Left ventricle myocardium inferior (tissue), 1 donor: ENCODE measurements around the gene TMEM132D. TPM values are rescaled to one million over a fixed set of nuclear protein-coding genes. Genes with fewer than 3 reads are reported as not detected.

ENCODE experiments used
- DNase-seq: peaks from one replicate; pipeline ENCODE4 v3.0.0-alpha.2; 2020
- H3K27ac ChIP-seq: fragments of 200-600 bp; replicated peaks from 2 replicates; pipeline ENCODE4 v1.8.0; 2021
- H3K27me3 ChIP-seq: fragments of 200-600 bp; 2 replicates; pipeline ENCODE4 v1.8.0; 2021; ENCODE audit warnings: low read depth
- H3K36me3 ChIP-seq: fragments of 200-600 bp; 2 replicates; pipeline ENCODE4 v1.8.0; 2021
- H3K4me1 ChIP-seq: fragments of 200-600 bp; 2 replicates; pipeline ENCODE4 v1.8.0; 2021
- H3K4me3 ChIP-seq: fragments of 200-600 bp; 2 replicates; pipeline ENCODE4 v1.8.0; 2021; ENCODE audit warnings: mild to moderate bottlenecking, moderate library complexity
- H3K9me3 ChIP-seq: fragments of 200-600 bp; replicated peaks from 2 replicates; pipeline ENCODE4 v1.8.0; 2021
- CTCF ChIP-seq: fragments of 200-600 bp; IDR thresholded peaks from 2 replicates; pipeline ENCODE4 v1.8.0; 2021; ENCODE audit warnings: antibody characterized with exemption, mild to moderate bottlenecking, borderline replicate concordance
- intact Hi-C: fragments of 100-400 bp; cut with micrococcal nuclease; formaldehyde crosslinking; loops from one replicate; pipeline ENCODE4 v1.11.0; 2022
- total RNA-seq: library from RNA; stranded (reverse); fragmentation: NEBNext Ultra II Directional; extraction: Animal tissue kit (Norgen Biotek cat#: 25700); gene quantifications from one replicate; pipeline ENCODE4 v1.2.1, GENCODE V29; 2021
- donor health status: DM: no; HTN: yes; CAD: no; lungs with severe emphysema.

Gene TMEM132D
- total RNA-seq, 1 donor from 2014 or later: not detected

- Histone ChIP-seq H3K9me3 (no peaks in the 10 kb centered on the region), H3K4me3 (no peak overlapping the region), H3K27me3 (peaks cover 52% of the 10 kb centered on the region), H3K36me3 (no peaks in the 10 kb centered on the region), H3K27ac (no peak overlapping the region), H3K4me1 (no peaks in the 10 kb centered on the region)
- intact Hi-C loops: no loop called here
- DNase-seq: no peak
- TF ChIP-seq CTCF: no peak
Measured at GRCh38 chr12:129080391-129080790, 823.4 kb downstream of the TMEM132D start.

- intact Hi-C loops: no loop called here
- no peaks in the 10 kb centered on the region for H3K4me1 ChIP-seq
- H3K27me3 ChIP-seq: peaks cover 47% of the 10 kb centered on the region
- H3K27ac ChIP-seq: no peak overlapping the region
- no peak for DNase-seq
- no peaks in the 10 kb centered on the region for H3K9me3 ChIP-seq
- no peak for TF ChIP-seq CTCF
- no peaks in the 10 kb centered on the region for H3K36me3 ChIP-seq
- H3K4me3 ChIP-seq: no peak overlapping the region
Measured at GRCh38 chr12:129079719-129080118, 824.1 kb downstream of the TMEM132D start.

GRCh38 chr12:129076441-129077320, 827.1 kb downstream of the TMEM132D start:
- no peak for TF ChIP-seq CTCF
- H3K9me3 ChIP-seq: no peaks in the 10 kb centered on the region
- H3K36me3 ChIP-seq: no peaks in the 10 kb centered on the region
- no peak overlapping the region for H3K27ac ChIP-seq
- no peak for DNase-seq
- H3K4me3 ChIP-seq: no peak overlapping the region
- intact Hi-C loops: no loop called here
- no peaks in the 10 kb centered on the region for H3K4me1 ChIP-seq
- peaks cover 37% of the 10 kb centered on the region for H3K27me3 ChIP-seq

GRCh38 chr12:129075460-129076208, 828.2 kb downstream of the TMEM132D start:
- DNase-seq: no peak
- Histone ChIP-seq H3K27me3 (peaks cover 40% of the 10 kb centered on the region), H3K4me1 (no peaks in the 10 kb centered on the region), H3K36me3 (no peaks in the 10 kb centered on the region), H3K27ac (no peak overlapping the region), H3K9me3 (no peaks in the 10 kb centered on the region), H3K4me3 (no peak overlapping the region)
- TF ChIP-seq CTCF: no peak
- intact Hi-C loops: no loop called here

- Histone ChIP-seq H3K4me1 (no peaks in the 10 kb centered on the region), H3K27me3 (peaks cover 53% of the 10 kb centered on the region), H3K27ac (no peak overlapping the region), H3K36me3 (no peaks in the 10 kb centered on the region), H3K4me3 (no peak overlapping the region), H3K9me3 (no peaks in the 10 kb centered on the region)
- no peak for DNase-seq
- intact Hi-C loops: no loop called here
- TF ChIP-seq CTCF: no peak
Measured at GRCh38 chr12:129074379-129074778, 829.4 kb downstream of the TMEM132D start.
